HepG2 (cell line): ENCODE measurements around the gene R3HDM1. TPM values are rescaled to one million over a fixed set of nuclear protein-coding genes. Genes with fewer than 3 reads are reported as not detected.

ENCODE experiments used
- ATAC-seq: fragments of 200-7000 bp; cut with Tn5 transposase; 3 replicates; pipeline ENCODE4 v1.9.1; 2020; ENCODE audit warnings: mild to moderate bottlenecking, moderate library complexity
- BruUV-seq: library from RNA; stranded (reverse); fragments of 400-500 nt; replicated peaks from 2 replicates; lab custom pipeline; 2021; lab: Mats Ljungman, UMichigan
- CTCF ChIA-PET: fragments of 300-600 bp; formaldehyde crosslinking; extraction: SDS; loops from one replicate; lab custom pipeline; 2021; ENCODE audit warnings: low total read pairs, inconsistent platforms, low intra/inter-chr PET ratio; lab: Yijun Ruan, JAX
- POLR2A ChIA-PET: fragments of 350-600 bp; sonication (Branson Sonifier 250); formaldehyde crosslinking; loops from one replicate; lab custom pipeline; 2020; ENCODE audit warnings: antibody characterized with exemption, inconsistent platforms; lab: Yijun Ruan, JAX
- DNase-seq: peaks from one replicate; pipeline ENCODE4 v3.0.0-alpha.2; 2015; ENCODE audit warnings: low spot score
- FAIRE-seq: peaks from 3 replicates; lab custom pipeline; 2011; peaks lifted over from hg19 to GRCh38; lab: Jason Lieb, UNC
- H2AFZ ChIP-seq: one replicate; pipeline ENCODE4 v1.6.1; 2011; ENCODE audit warnings: low read length, inconsistent platforms
- H3K27ac ChIP-seq: fragments of 300-600 bp; 3 replicates; pipeline ENCODE4 v1.8.0; 2011; ENCODE audit warnings: mixed run types, mild to moderate bottlenecking, mixed read lengths, low read length, inconsistent platforms; ENCODE audit not compliant: insufficient read depth; ENCODE audit errors: extremely low read length
- H3K27me3 ChIP-seq, 2 experiments: fragments of 200-600 bp in 1 of 2; 2 replicates in 1 of 2; 3 replicates in 1 of 2; pipeline versions ENCODE4 v1.6.0 to v1.8.0; 2011; ENCODE audit warnings: low read length in 2 of 2, mild to moderate bottlenecking in 2 of 2, moderate library complexity in 2 of 2, inconsistent platforms in 1 of 2; ENCODE audit not compliant: insufficient read depth in 2 of 2, control insufficient read depth in 1 of 2
- H3K36me3 ChIP-seq, 2 experiments: fragments of 200-600 bp in 1 of 2; replicated peaks in 1 of 2; 2 replicates in 1 of 2; 3 replicates in 1 of 2; pipeline versions ENCODE4 v1.5.1 to v1.8.0; 2011; ENCODE audit warnings: low read length in 2 of 2, inconsistent platforms in 1 of 2; ENCODE audit not compliant: insufficient read depth in 2 of 2, control insufficient read depth in 1 of 2
- H3K4me1 ChIP-seq: 2 replicates; pipeline ENCODE4 v1.5.1; 2012; ENCODE audit warnings: low read length, inconsistent platforms; ENCODE audit not compliant: insufficient read depth
- H3K4me2 ChIP-seq: 2 replicates; pipeline ENCODE4 v1.6.0; 2011; ENCODE audit warnings: low read depth, low read length, inconsistent platforms
- H3K4me3 ChIP-seq, 3 experiments: fragments of 200-600 bp in 1 of 3; sonication (generic), shearing (Covaris generic) in 1 of 3; replicated peaks in 1 of 3; 2 replicates each; pipeline ENCODE4 v1.5.1; 2011 to 2016; ENCODE audit warnings: low read length in 3 of 3, inconsistent platforms in 2 of 3, low read depth in 2 of 3, mild to moderate bottlenecking in 2 of 3, control low read depth in 1 of 3, mixed read lengths in 1 of 3; ENCODE audit not compliant: insufficient read depth in 1 of 3
- H3K79me2 ChIP-seq: one replicate; pipeline ENCODE4 v1.6.1; 2011; ENCODE audit warnings: low read length, inconsistent platforms; ENCODE audit not compliant: insufficient read depth
- H3K9ac ChIP-seq: 2 replicates; pipeline ENCODE4 v1.6.0; 2011; ENCODE audit warnings: mild to moderate bottlenecking, low read depth, low read length, inconsistent platforms; ENCODE audit not compliant: insufficient read depth
- H3K9me3 ChIP-seq: 2 replicates; pipeline ENCODE4 v1.5.1; 2012; ENCODE audit warnings: mild to moderate bottlenecking, low read length
- H4K20me1 ChIP-seq: 2 replicates; pipeline ENCODE4 v1.6.0; 2011; ENCODE audit warnings: inconsistent platforms, mild to moderate bottlenecking, low read length, moderate library complexity; ENCODE audit not compliant: insufficient read depth
- ATM ChIP-seq: fragments of 450-650 bp; IDR thresholded peaks from 2 replicates; pipeline ENCODE4 v1.7.1; 2017; ENCODE audit warnings: mild to moderate bottlenecking, borderline replicate concordance
- DNMT1 ChIP-seq: sonication (generic); formaldehyde crosslinking; IDR thresholded peaks from 2 replicates; pipeline ENCODE4 v1.5.1; 2020; ENCODE audit warnings: mild to moderate bottlenecking, missing genetic modification reagents
- FOXM1 ChIP-seq: sonication (generic); formaldehyde crosslinking; IDR thresholded peaks from 2 replicates; pipeline ENCODE4 v1.5.0; 2020; ENCODE audit warnings: missing genetic modification reagents
- GATAD1 ChIP-seq: IDR thresholded peaks from 2 replicates; pipeline ENCODE4 v1.6.1; 2016; ENCODE audit warnings: missing genetic modification reagents, missing compliant biosample characterization
- HOXD1 ChIP-seq: sonication (generic); formaldehyde crosslinking; IDR thresholded peaks from 2 replicates; pipeline ENCODE4 v1.5.0; 2020; ENCODE audit warnings: missing genetic modification reagents
- NCOA1 ChIP-seq: sonication (generic); formaldehyde crosslinking; IDR thresholded peaks from 2 replicates; pipeline ENCODE4 v1.9.0; 2021; ENCODE audit warnings: missing genetic modification reagents
- RBAK ChIP-seq: sonication (generic); formaldehyde crosslinking; IDR thresholded peaks from 2 replicates; pipeline ENCODE4 v1.5.1; 2020; ENCODE audit warnings: mild to moderate bottlenecking, missing genetic modification reagents
- SMAD1 ChIP-seq: sonication (generic); formaldehyde crosslinking; IDR thresholded peaks from 2 replicates; pipeline ENCODE4 v1.4.0; 2020; ENCODE audit warnings: missing genetic modification reagents, low read depth, mild to moderate bottlenecking, borderline replicate concordance
- SRSF1 ChIP-seq: fragments of 200-400 bp; formaldehyde crosslinking; optimal IDR thresholded peaks from 2 replicates; pipeline ENCODE3; 2017; ENCODE audit warnings: mild to moderate bottlenecking, low read depth, low read length, moderate library complexity
- TRIM24 ChIP-seq: sonication (generic); formaldehyde crosslinking; IDR thresholded peaks from 2 replicates; pipeline ENCODE4 v1.8.0; 2022; ENCODE audit warnings: mild to moderate bottlenecking, missing genetic modification reagents
- ZBTB42 ChIP-seq: sonication (generic); formaldehyde crosslinking; IDR thresholded peaks from 2 replicates; pipeline ENCODE4 v1.5.0; 2020; ENCODE audit warnings: mild to moderate bottlenecking, missing genetic modification reagents
- ZBTB7A ChIP-seq: sonication (generic); formaldehyde crosslinking; IDR thresholded peaks from 2 replicates; pipeline ENCODE4 v1.8.0; 2022; ENCODE audit warnings: mild to moderate bottlenecking, missing genetic modification reagents
- ZC3H13 ChIP-seq: sonication (generic); formaldehyde crosslinking; IDR thresholded peaks from 2 replicates; pipeline ENCODE4 v1.8.1; 2023; ENCODE audit warnings: mild to moderate bottlenecking, missing genetic modification reagents, moderate library complexity
- ZNF879 ChIP-seq: sonication (generic); formaldehyde crosslinking; IDR thresholded peaks from 2 replicates; pipeline ENCODE4 v1.8.1; 2023; ENCODE audit warnings: missing genetic modification reagents
- ZNF883 ChIP-seq: sonication (generic); formaldehyde crosslinking; IDR thresholded peaks from 2 replicates; pipeline ENCODE4 v1.5.1; 2020; ENCODE audit warnings: mild to moderate bottlenecking, missing genetic modification reagents; ENCODE audit errors: not compliant biosample characterization
- ZSCAN30 ChIP-seq: sonication (generic); formaldehyde crosslinking; IDR thresholded peaks from 2 replicates; pipeline ENCODE4 v1.5.0; 2020; ENCODE audit warnings: mild to moderate bottlenecking, missing genetic modification reagents
- WGBS: methylation state at CpG from one replicate; pipeline ENCODE4 v1.1.6; 2017; ENCODE audit warnings: low lambda C conversion rate; 5-methylcytosine and 5-hydroxymethylcytosine counted together
- in situ Hi-C: cut with HindIII; loops from 2 replicates; pipeline ENCODE4 v1.10.0; 2017; ENCODE audit warnings: low pct_unique_long_range_greater_than_20kb; ENCODE audit not compliant: extremely low pct_ligation_motif_present
- intact Hi-C: fragments of 100-400 bp; cut with micrococcal nuclease; formaldehyde crosslinking; loops from one replicate; pipeline ENCODE4 v1.10.0; 2022; ENCODE audit not compliant: unreplicated experiment
- polyA plus RNA-seq, 8 experiments: library from polyadenylated mRNA; depleted of rRNA in 3 of 8; stranded (reverse) in 7 of 8; unstranded in 1 of 8; fragments of >200 nt; fragmentation: Illumina TruSeq in 4 of 8; extraction: Trizol in 4 of 8; gene quantifications; 2 replicates each; pipeline versions ENCODE4 v1.2.1 to v1.2.3, GENCODE V29; 2011 to 2016; ENCODE audit warnings: low read depth in 4 of 8, missing spikeins in 1 of 8, mixed read lengths in 1 of 8; ENCODE audit not compliant: insufficient read depth in 1 of 8
- total RNA-seq, 5 experiments: library from RNA; depleted of rRNA; stranded (reverse); fragments of >200 nt; fragmentation: Illumina TruSeq; extraction: Trizol; gene quantifications; 2 replicates each; pipeline ENCODE4 v1.2.3, GENCODE V29; 2016; ENCODE audit warnings: low read depth in 1 of 5
- TF ChIP-seq, protein P1 (sequence below): sonication (generic); formaldehyde crosslinking; IDR thresholded peaks from 2 replicates; pipeline ENCODE4 v1.4.0; 2020; ENCODE audit warnings: missing genetic modification reagents, borderline replicate concordance

R3HDM1 gene
- total and polyA plus RNA-seq, 2 of the 13 experiments (the other 11 are each of a cell fraction or from before 2014, with no cell fraction given), result 15.7 to 54.3 TPM

DNA sequence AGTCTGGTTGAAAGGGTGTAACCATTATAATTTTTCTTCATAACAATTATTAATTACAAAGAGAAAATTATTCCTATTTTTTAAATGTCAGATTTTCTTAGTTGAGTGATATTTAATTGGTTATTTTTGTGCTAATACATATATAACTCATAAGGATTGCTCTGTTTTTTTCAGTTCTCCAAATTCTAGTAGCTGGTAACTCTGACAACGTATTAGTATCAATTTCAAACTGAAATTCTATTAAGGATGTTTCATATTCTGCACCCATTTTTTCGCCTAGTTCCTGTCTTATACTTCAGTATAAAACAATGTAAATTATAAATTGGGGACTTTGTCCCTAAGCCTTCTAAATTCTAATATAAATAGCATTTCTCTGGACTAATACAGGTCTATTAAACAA is 81.0 kb downstream of the R3HDM1 start (continued):
- TF ChIP-seq, protein P1, sequence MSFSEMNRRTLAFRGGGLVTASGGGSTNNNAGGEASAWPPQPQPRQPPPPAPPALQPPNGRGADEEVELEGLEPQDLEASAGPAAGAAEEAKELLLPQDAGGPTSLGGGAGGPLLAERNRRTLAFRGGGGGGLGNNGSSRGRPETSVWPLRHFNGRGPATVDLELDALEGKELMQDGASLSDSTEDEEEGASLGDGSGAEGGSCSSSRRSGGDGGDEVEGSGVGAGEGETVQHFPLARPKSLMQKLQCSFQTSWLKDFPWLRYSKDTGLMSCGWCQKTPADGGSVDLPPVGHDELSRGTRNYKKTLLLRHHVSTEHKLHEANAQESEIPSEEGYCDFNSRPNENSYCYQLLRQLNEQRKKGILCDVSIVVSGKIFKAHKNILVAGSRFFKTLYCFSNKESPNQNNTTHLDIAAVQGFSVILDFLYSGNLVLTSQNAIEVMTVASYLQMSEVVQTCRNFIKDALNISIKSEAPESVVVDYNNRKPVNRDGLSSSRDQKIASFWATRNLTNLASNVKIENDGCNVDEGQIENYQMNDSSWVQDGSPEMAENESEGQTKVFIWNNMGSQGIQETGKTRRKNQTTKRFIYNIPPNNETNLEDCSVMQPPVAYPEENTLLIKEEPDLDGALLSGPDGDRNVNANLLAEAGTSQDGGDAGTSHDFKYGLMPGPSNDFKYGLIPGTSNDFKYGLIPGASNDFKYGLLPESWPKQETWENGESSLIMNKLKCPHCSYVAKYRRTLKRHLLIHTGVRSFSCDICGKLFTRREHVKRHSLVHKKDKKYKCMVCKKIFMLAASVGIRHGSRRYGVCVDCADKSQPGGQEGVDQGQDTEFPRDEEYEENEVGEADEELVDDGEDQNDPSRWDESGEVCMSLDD (CRISPR knock-in tag), result no peak
- TF ChIP-seq ZNF879 (CRISPR knock-in tag) (no peak), ZNF883 (CRISPR knock-in tag) (no peak), FOXM1 (CRISPR knock-in tag) (no peak), HOXD1 (CRISPR knock-in tag) (no peak), GATAD1 (CRISPR knock-in tag) (no peak)

DNA sequence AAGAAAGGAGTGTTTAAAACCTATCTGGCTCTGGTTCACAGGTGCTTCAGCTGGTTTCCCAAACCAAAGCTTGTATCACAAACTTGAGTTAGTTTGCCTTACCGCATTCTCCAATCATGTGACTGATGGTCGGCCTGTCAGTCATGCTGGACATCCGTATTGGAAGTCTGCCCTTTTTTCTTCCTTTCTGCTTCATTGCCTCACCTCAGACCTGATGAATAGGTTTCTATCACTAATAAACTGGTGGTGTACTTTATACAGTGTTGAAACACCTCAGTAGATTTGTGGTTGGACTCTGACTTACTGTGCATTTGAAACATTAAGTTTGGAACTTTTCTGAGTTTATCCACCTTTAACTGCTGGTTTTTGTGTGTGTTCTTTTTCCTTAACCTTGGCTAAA is 84.1 kb downstream of the R3HDM1 start:
- H3K4me3 ChIP-seq, result no peak overlapping the region
- no peak for ATAC-seq
- 93% methylated on average over 3 of the region's 3 CpGs for WGBS

More for the DNA sequence above, 84.1 kb downstream of the R3HDM1 start:
- Histone ChIP-seq H3K4me2 (no peak overlapping the region), H2AFZ (no peak overlapping the region), H3K27ac (no peak overlapping the region), H3K79me2 (no peaks in the 10 kb centered on the region), H3K27me3 (no peaks in the 10 kb centered on the region), H3K4me1 (no peaks in the 10 kb centered on the region), H3K9ac (no peak overlapping the region), H4K20me1 (no peaks in the 10 kb centered on the region), H3K9me3 (no peaks in the 10 kb centered on the region), H3K36me3 (no peaks in the 10 kb centered on the region; a peak in 2 of 5 replicates)
- no TSS peak for BruUV-seq
- in situ Hi-C loops (no loop called here), intact Hi-C loops (no loop called here)
- TF ChIP-seq TRIM24 (CRISPR knock-in tag) (no peak), ZBTB42 (CRISPR knock-in tag) (no peak), DNMT1 (no peak), SMAD1 (CRISPR knock-in tag) (no peak), ZC3H13 (CRISPR knock-in tag) (no peak), ZBTB7A (CRISPR knock-in tag) (no peak), ATM (no peak), SRSF1 (no peak), RBAK (CRISPR knock-in tag) (no peak), NCOA1 (CRISPR knock-in tag) (no peak), ZSCAN30 (CRISPR knock-in tag) (no peak)
- ChIA-PET POLR2A (no interaction called here), CTCF (no interaction called here)
- FAIRE-seq (no peak), DNase-seq (no peak)
